ENCODE data around the gene PRKN.
"Not testable (repeated sequence)": the region's sequence is repeated elsewhere in the genome, so short reads cannot be mapped to it uniquely, and the experiment has no call there.

Gene PRKN

DNA sequence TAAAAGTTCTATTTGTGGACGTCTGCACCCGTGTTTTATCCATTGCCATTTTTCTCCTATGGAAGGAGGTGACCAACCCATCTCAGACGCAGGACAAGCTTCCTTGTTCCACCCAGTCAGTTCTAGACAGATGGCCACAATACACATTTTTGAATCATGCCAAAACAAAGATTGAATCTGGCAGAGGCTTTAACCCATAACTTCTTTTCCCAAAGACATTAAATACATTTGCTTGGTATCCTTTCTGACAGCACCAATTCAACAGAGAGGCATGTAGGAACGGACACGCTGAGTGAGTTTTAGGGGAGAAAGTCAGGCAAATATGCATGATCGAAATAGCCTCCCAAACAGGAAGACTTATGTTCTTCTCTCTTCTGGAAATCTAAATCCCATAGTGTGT lies 901.1 kb downstream of the PRKN start:
- no peak for DNase-seq
- Histone ChIP-seq H3K9me2 (replicated peaks; ENCODE audit: insufficient read depth, low read length) (no peaks in the 10 kb centered on the region), H3K36me3 (replicated peaks; ENCODE audit: insufficient read depth, low read length) (no peaks in the 10 kb centered on the region), H2AFZ (ENCODE audit: low read length) (no peak overlapping the region), H3K27me3 (replicated peaks; ENCODE audit: insufficient read depth, low read length) (no peaks in the 10 kb centered on the region), H4K20me1 (ENCODE audit: insufficient read depth, low read length) (no peaks in the 10 kb centered on the region), H3K4me2 (ENCODE audit: low read depth, low read length) (no peak overlapping the region), H3K79me2 (ENCODE audit: low read length) (no peaks in the 10 kb centered on the region), H3F3A (ENCODE audit: insufficient read depth, low read length) (no peaks in the 10 kb centered on the region), H3K9ac (ENCODE audit: low read length) (no peak overlapping the region), H3K4me1 (ENCODE audit: low read length) (no peaks in the 10 kb centered on the region), H3K4me3 (ENCODE audit: low read length) (no peak overlapping the region), H3K9me3 (replicated peaks; ENCODE audit: insufficient read depth, low read length) (no peaks in the 10 kb centered on the region), H3K27ac (ENCODE audit: low read length) (no peak overlapping the region)
- TF ChIP-seq, protein P1, sequence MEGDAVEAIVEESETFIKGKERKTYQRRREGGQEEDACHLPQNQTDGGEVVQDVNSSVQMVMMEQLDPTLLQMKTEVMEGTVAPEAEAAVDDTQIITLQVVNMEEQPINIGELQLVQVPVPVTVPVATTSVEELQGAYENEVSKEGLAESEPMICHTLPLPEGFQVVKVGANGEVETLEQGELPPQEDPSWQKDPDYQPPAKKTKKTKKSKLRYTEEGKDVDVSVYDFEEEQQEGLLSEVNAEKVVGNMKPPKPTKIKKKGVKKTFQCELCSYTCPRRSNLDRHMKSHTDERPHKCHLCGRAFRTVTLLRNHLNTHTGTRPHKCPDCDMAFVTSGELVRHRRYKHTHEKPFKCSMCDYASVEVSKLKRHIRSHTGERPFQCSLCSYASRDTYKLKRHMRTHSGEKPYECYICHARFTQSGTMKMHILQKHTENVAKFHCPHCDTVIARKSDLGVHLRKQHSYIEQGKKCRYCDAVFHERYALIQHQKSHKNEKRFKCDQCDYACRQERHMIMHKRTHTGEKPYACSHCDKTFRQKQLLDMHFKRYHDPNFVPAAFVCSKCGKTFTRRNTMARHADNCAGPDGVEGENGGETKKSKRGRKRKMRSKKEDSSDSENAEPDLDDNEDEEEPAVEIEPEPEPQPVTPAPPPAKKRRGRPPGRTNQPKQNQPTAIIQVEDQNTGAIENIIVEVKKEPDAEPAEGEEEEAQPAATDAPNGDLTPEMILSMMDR (IDR thresholded peaks at IDR 0.05; ENCODE audit: low read length) = no peak
- TF ChIP-seq EZH2phosphoT487 (IDR thresholded peaks at IDR 0.05; ENCODE audit: low read length) (no peak), EZH2 (optimal IDR thresholded peaks at IDR 0.05; ENCODE audit: low read depth, low read length) (no peak)

DNA sequence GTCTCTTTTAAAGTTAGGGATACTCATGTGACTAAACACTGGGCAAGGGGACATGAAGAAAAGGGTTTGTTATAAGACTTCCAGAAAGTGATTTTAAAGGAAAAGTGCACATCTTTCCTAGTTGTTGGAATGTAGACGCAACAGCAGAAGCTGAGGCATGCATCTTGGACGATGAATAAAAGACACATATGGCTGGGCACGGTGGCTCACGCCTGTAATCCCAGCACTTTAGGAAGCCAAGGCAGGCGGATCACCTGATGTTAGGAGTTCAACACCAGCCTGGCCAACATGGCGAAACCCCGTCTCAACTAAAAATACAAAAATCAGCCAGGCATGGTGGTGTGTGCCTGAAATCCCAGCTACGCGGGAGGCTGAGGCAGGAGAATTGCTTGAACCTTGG lies 905.4 kb downstream of the PRKN start:
- H3K9me2 ChIP-seq (replicated peaks; ENCODE audit: insufficient read depth, low read length); H3K27me3 ChIP-seq (replicated peaks; ENCODE audit: insufficient read depth, low read length); H3K4me1 ChIP-seq (ENCODE audit: low read length); DNase-seq; H4K20me1 ChIP-seq (ENCODE audit: insufficient read depth, low read length); H3K4me3 ChIP-seq (ENCODE audit: low read length); H2AFZ ChIP-seq (ENCODE audit: low read length); H3K4me2 ChIP-seq (ENCODE audit: low read depth, low read length); H3K27ac ChIP-seq (ENCODE audit: low read length); H3K9ac ChIP-seq (ENCODE audit: low read length); H3F3A ChIP-seq (ENCODE audit: insufficient read depth, low read length); H3K79me2 ChIP-seq (ENCODE audit: low read length); H3K9me3 ChIP-seq (replicated peaks; ENCODE audit: insufficient read depth, low read length); H3K36me3 ChIP-seq (replicated peaks; ENCODE audit: insufficient read depth, low read length): not testable (repeated sequence)

DNA sequence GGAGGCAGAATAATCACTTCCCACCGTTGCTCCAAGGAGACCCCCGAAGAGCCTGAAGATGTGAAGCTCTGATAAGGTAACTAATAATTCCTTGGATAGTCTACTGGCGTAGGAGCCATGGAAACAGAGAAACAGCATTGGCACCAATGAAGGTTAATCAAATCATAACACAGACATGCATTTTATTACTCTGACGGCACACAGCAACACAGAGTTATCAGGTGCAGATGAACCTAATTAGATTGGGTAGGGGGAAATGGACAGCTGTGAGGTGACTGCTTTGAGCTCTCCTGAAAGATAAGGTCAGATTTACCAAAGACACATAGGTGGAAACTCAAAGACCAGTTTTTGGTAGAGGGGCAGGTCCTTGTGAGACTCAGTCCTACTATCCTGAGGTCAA lies 909.7 kb downstream of the PRKN start:
- Histone ChIP-seq H3K79me2 (ENCODE audit: low read length) (no peaks in the 10 kb centered on the region), H3F3A (ENCODE audit: insufficient read depth, low read length) (no peaks in the 10 kb centered on the region), H3K9me3 (replicated peaks; ENCODE audit: insufficient read depth, low read length) (no peaks in the 10 kb centered on the region), H3K9me2 (replicated peaks; ENCODE audit: insufficient read depth, low read length) (no peaks in the 10 kb centered on the region), H3K4me2 (ENCODE audit: low read depth, low read length) (no peak overlapping the region), H3K4me3 (ENCODE audit: low read length) (no peak overlapping the region), H4K20me1 (ENCODE audit: insufficient read depth, low read length) (no peaks in the 10 kb centered on the region), H2AFZ (ENCODE audit: low read length) (no peak overlapping the region), H3K9ac (ENCODE audit: low read length) (no peak overlapping the region), H3K27ac (ENCODE audit: low read length) (no peak overlapping the region), H3K4me1 (ENCODE audit: low read length) (no peaks in the 10 kb centered on the region), H3K36me3 (replicated peaks; ENCODE audit: insufficient read depth, low read length) (no peaks in the 10 kb centered on the region), H3K27me3 (replicated peaks; ENCODE audit: insufficient read depth, low read length) (no peaks in the 10 kb centered on the region)
- TF ChIP-seq EZH2phosphoT487 (IDR thresholded peaks at IDR 0.05; ENCODE audit: low read length) (no peak), EZH2 (optimal IDR thresholded peaks at IDR 0.05; ENCODE audit: low read depth, low read length) (no peak)
- TF ChIP-seq, protein P1 (IDR thresholded peaks at IDR 0.05; ENCODE audit: low read length) = no peak
- no peak for DNase-seq

DNA sequence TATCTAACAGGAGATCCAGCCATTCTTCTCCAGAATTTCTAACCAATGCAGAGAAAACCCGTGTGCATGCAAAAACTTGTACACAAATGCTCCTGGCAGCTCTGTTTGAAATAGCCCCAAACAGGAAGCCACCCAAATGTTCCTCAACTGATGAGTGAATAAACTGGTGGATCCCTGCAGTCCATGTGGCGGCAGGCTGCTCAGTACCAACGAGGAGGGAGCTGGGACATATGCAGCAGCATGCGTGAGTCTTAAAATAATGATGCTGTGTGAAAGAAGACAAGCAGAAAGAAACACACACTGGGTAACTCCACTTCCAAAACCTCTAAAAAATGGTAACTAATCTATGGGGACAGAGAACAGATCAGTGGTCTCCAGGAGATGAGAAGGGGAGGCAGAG lies 911.6 kb downstream of the PRKN start:
- no peak for DNase-seq
- no peak overlapping the region for H3K4me2 ChIP-seq (ENCODE audit: low read depth, low read length)
- no peaks in the 10 kb centered on the region for H3K36me3 ChIP-seq (replicated peaks; ENCODE audit: insufficient read depth, low read length)
- H3K4me3 ChIP-seq (ENCODE audit: low read length) = no peak overlapping the region
- no peaks in the 10 kb centered on the region for H3K27me3 ChIP-seq (replicated peaks; ENCODE audit: insufficient read depth, low read length)
- no peak overlapping the region for H2AFZ ChIP-seq (ENCODE audit: low read length)
- no peak overlapping the region for H3K9ac ChIP-seq (ENCODE audit: low read length)
- no peaks in the 10 kb centered on the region for H3K9me2 ChIP-seq (replicated peaks; ENCODE audit: insufficient read depth, low read length)
- H3K79me2 ChIP-seq (ENCODE audit: low read length) = no peaks in the 10 kb centered on the region
- no peaks in the 10 kb centered on the region for H3F3A ChIP-seq (ENCODE audit: insufficient read depth, low read length)
- H3K4me1 ChIP-seq (ENCODE audit: low read length) = no peaks in the 10 kb centered on the region
- no peak overlapping the region for H3K27ac ChIP-seq (ENCODE audit: low read length)
- H3K9me3 ChIP-seq (replicated peaks; ENCODE audit: insufficient read depth, low read length) = no peaks in the 10 kb centered on the region
- H4K20me1 ChIP-seq (ENCODE audit: insufficient read depth, low read length) = no peaks in the 10 kb centered on the region
- TF ChIP-seq, protein P1 (IDR thresholded peaks at IDR 0.05; ENCODE audit: low read length) = no peak
- TF ChIP-seq EZH2 (optimal IDR thresholded peaks at IDR 0.05; ENCODE audit: low read depth, low read length) (no peak), EZH2phosphoT487 (IDR thresholded peaks at IDR 0.05; ENCODE audit: low read length) (no peak)
